HG03457 (cell line): Measurements from ENCODE around the gene TESK2.
"Not testable (repeated sequence)": the region's sequence is repeated elsewhere in the genome, so short reads cannot be mapped to it uniquely, and the experiment has no call there.

Experiments used
- ATAC-seq: cut with Tn5 transposase; IDR thresholded peaks from one replicate; pipeline ENCODE4 v1.9.1; 2021; ENCODE audit warnings: moderate number of reproducible peaks; ENCODE audit not compliant: unreplicated experiment

TESK2 gene

GRCh38 chr1:45510036-45510971 lies 19.3 kb upstream of the TESK2 start:
- no peak for ATAC-seq

GRCh38 chr1:45508295-45509151 lies 17.6 kb upstream of the TESK2 start:
- ATAC-seq = no peak

- no peak for ATAC-seq
These were observed 16.9 kb upstream of the TESK2 start for GRCh38 chr1:45507893-45508292.

DNA sequence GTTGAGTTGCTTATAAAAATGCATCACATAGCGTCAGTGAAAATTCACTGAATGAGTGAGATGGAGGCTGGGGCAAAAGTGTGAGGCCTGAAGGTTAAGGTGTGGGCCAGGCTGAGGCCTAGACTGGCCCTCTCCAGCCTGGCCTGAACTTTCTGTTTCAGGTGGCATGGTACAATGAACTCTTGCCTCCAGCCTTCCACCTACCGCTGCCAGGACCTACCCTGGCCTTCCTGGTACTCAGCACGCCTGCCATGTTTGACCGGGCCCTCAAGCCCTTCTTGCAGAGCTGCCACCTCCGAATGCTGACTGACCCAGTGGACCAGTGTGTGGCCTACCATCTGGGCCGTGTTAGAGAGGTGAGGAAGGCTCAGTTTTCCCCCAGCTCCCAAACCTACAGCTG lies 16.2 kb upstream of the TESK2 start:
- no peak for ATAC-seq

DNA sequence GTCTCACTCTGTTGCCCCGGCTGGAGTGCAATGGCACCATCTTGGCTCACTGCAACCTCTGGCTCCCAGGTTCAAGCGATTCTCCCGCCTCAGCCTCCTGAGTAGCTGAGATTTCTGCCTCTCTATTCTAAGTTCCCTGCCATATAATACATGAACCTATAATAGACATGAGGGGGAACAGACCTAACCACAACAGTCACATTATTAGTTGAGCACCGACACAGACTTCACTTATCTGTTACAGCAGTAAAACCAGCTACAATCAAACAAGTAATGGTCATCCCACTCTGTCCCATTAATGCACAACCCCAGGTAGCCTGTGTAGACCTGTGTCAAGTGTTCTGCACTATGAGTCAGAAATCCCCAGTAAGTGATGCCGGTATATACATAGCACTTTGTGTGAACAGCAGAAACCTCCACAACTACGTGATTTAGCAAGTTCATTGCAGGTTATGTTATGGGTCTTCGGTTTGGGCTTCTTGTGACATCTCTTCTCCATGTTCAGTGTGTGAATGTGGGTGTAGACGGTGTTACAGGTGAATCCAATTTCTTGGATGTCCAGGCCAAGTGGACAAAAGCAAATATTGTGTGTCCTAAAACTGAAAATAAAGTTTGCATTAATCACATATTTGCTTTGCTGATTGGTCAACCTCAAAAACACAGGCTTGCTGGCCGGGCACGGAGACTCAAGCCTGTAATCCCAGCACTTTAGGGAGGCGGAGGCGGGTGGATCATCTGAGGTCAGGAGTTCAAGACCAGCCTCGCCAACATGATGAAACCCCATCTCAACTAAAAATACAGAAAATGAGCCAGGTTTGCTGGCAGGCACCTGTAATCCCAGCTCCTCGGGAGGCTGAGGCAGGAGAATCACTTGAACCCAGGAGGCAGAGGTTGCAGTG lies 12.7 kb upstream of the TESK2 start:
- ATAC-seq = no peak

GRCh38 chr1:45501505-45501859 lies 10.5 kb upstream of the TESK2 start:
- no peak for ATAC-seq

DNA sequence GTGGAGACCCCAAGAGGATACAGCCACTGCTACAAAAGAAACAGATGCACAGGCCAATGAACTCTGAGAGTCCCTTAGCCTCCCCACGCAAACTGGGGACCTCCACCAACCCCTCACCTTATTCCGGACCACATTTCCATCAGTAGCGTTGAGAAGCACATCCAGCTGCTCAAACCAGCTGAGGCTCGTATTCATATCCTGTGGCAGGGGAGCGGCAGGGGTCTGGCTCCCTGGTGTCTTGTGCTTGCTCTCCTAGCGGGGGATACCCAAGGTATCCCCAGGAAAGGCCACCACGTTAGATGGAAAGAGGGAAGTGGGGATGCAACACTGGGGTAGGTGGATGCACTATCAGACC lies 8.4 kb upstream of the TESK2 start:
- ATAC-seq = no peak

GRCh38 chr1:45498279-45498678 lies 7.3 kb upstream of the TESK2 start:
- ATAC-seq = no peak

GRCh38 chr1:45493116-45493697 lies 2.2 kb upstream of the TESK2 start:
- no peak for ATAC-seq

DNA sequence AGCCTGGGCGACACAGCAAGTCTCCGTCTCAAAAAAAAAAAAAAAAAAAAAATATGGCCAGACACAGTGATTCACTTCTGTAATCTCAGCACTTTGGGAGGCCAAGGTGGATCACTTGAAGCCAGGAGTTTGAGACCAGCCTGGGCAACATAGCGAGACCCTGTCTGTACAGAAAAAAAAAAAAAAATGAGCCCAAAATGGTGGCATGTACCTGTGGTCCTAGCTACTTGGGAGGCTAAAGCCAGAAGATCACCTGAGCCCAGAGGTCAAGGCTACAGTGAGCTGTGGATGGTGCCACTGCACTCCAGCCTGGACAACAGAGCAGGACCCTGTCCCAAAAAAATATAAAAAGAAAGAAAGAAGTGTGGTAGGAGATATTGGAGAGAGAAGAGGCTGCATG lies 1.7 kb upstream of the TESK2 start:
- ATAC-seq = no peak

- ATAC-seq = no peak
These were observed 711 bp upstream of the TESK2 start for GRCh38 chr1:45491487-45492260.

- ATAC-seq = no peak
These were observed 790 bp downstream of the TESK2 start for GRCh38 chr1:45490121-45490625.

- not testable (repeated sequence) for ATAC-seq
These were observed 1.6 kb downstream of the TESK2 start for GRCh38 chr1:45489379-45489778.

DNA sequence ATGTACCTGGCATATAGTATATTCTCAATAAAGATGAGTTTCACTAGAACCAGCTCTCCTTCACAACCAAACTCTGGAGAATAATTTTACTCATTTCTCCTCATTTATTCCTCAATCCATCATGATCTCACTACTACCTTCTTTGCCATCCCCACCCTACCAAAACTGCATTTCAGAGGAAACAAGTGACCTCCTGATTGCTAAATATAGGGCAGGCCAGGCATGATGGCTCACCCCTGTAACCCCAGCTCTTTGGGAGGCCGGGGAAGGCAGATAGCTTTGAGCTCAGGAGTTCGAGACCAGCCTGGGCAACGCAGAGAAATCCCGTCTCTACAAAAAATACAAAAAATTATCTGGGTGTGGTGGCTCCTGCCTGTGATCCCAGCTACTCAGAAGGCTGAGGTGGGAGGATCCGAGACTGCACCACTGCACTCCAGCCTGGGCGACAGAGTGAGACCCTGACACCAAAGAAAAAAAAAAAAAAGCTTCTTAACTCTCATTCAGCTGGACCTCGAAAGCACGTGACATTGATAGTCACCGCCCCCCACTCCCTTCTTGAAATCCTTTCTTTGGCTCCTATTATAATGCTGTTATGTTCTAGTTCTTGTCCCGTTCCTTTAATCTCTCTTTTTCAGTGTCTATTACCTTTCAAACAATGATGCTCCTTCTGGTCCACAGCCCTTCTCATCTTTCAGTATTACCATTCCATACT lies 2.1 kb downstream of the TESK2 start:
- ATAC-seq = no peak

GRCh38 chr1:45485949-45486348 lies 5.0 kb downstream of the TESK2 start:
- ATAC-seq = no peak

DNA sequence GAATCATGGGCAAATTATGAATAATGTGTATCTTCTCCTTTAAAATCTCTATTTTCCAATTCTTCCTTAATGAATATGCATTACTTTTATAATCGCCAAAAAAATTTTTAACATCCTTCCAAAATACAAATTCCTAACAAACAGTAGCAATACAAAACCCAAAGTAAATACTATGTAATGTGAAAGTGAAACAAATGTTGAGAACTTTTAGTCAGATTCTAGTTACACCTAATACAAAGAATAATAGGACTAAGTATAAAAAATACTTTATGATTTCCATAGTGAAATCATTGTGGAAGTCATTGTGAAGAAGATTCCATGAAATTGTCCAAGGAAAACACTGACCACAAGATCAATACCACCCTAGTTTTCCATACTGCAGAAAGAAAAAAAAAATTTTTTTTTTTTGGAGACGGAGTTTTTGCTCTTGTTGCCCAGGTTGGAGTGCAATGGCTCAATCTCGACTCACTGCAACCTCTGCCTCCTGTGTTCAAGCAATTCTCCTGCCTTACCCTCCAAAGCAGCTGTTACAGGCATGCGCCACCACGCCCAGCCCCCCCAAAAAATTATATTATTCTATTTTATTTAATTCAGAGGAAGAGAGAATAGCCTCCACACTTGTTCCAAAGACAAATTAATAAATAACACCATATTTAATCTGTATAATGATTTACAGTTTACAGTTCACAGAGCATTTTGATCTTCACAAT lies 11.8 kb downstream of the TESK2 start:
- no peak for ATAC-seq

DNA sequence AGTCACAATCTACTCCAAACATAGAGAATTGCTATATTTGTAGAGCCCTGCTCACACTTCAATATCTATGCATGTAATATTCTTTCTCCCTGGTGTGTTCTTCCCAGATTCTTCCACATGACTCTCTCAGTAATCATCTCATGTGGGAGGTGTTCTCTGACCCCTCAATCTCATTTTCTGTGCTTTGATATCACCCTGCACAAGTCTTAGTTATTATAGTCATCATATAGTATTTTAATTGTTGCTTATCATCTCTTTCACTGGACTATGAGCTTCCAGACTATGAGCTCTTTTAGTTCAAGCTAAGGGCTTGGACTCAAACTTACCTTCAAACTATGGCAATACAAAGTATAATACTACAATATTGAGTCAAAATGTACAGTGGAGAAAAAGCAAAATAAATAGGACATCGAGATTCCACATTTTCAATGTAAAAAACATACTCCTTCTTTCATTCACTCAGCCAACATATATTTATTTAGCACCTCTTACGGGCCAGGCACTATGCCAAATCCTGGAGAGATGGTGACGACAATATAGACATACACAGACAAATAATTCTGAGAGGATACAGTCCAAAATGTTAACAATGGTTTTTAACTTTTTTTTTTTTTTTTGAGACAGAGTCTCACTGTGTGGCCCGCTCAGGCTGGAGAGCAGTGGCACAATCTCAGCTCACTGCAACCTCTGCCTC lies 12.7 kb downstream of the TESK2 start:
- no peak for ATAC-seq

DNA sequence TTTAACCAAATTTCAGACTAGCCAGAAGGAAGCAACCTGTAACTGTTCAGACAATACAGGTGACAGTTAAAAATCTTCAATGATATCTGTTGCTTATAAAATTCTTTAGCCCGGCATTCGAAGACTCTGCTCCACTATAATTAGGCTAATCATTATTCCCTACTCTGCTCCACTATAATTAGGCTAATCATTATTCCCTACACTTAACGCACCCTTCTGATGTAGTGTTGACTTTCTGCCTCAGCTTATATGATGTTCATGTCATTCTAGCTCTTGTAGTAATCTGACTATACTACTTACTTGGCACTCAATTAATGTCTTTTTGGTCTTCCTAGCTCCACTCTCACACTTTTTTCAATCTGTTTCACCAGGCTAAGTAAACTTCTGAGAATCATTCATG lies 13.3 kb downstream of the TESK2 start:
- no peak for ATAC-seq
